GM23248 (cell line): ENCODE data around the gene FMO3. TPM values are rescaled to one million over a fixed set of nuclear protein-coding genes. Genes with fewer than 3 reads are reported as not detected.

Source experiments
- DNase-seq: peaks from one replicate; pipeline ENCODE4 v3.0.0-alpha.2; 2015
- H2AFZ ChIP-seq: fragments of 200-600 bp; sonication (generic); 2 replicates; pipeline ENCODE4 v1.6.1; 2016; ENCODE audit warnings: antibody characterized with exemption
- H3F3A ChIP-seq: fragments of 200-600 bp; sonication (generic); 2 replicates; pipeline ENCODE4 v1.6.1; 2016; ENCODE audit warnings: mild to moderate bottlenecking, antibody characterized with exemption, mixed run types; ENCODE audit not compliant: insufficient read depth
- H3K27ac ChIP-seq: fragments of 200-600 bp; sonication (generic); 2 replicates; pipeline ENCODE4 v1.5.1; 2016; ENCODE audit warnings: mild to moderate bottlenecking
- H3K27me3 ChIP-seq: fragments of 200-600 bp; sonication (generic); replicated peaks from 2 replicates; pipeline ENCODE4 v1.6.1; 2016; ENCODE audit warnings: mild to moderate bottlenecking; ENCODE audit not compliant: insufficient read depth
- H3K36me3 ChIP-seq: fragments of 200-600 bp; sonication (generic); 2 replicates; pipeline ENCODE4 v1.6.1; 2016; ENCODE audit warnings: low read depth, mild to moderate bottlenecking
- H3K4me1 ChIP-seq: fragments of 200-600 bp; sonication (generic); 2 replicates; pipeline ENCODE4 v1.6.1; 2016; ENCODE audit warnings: mild to moderate bottlenecking; ENCODE audit not compliant: insufficient read depth
- H3K4me2 ChIP-seq: fragments of 200-600 bp; sonication (generic); one replicate; pipeline ENCODE4 v1.6.1; 2016; ENCODE audit warnings: mild to moderate bottlenecking; ENCODE audit not compliant: unreplicated experiment
- H3K4me3 ChIP-seq: fragments of 200-600 bp; sonication (generic); 2 replicates; pipeline ENCODE4 v1.5.1; 2016; ENCODE audit warnings: mild to moderate bottlenecking
- H3K79me2 ChIP-seq: fragments of 200-600 bp; sonication (generic); 2 replicates; pipeline ENCODE4 v1.6.1; 2016; ENCODE audit warnings: mild to moderate bottlenecking; ENCODE audit not compliant: insufficient read depth
- H3K9ac ChIP-seq: fragments of 200-600 bp; sonication (generic); 2 replicates; pipeline ENCODE4 v1.6.1; 2016; ENCODE audit warnings: mild to moderate bottlenecking
- H3K9me2 ChIP-seq: fragments of 200-600 bp; sonication (generic); 2 replicates; pipeline ENCODE4 v1.6.1; 2016; ENCODE audit warnings: mixed run types, mild to moderate bottlenecking, moderate library complexity; ENCODE audit not compliant: insufficient read depth
- H3K9me3 ChIP-seq: fragments of 200-600 bp; sonication (generic); one replicate; pipeline ENCODE4 v1.6.1; 2017; ENCODE audit warnings: low read depth
- H4K20me1 ChIP-seq: fragments of 200-600 bp; sonication (generic); 2 replicates; pipeline ENCODE4 v1.6.0; 2016; ENCODE audit not compliant: insufficient read depth
- EZH2 ChIP-seq: fragments of 200-600 bp; sonication (generic); IDR thresholded peaks from 2 replicates; pipeline ENCODE4 v1.6.1; 2018; ENCODE audit warnings: antibody characterized with exemption, mild to moderate bottlenecking; ENCODE audit not compliant: insufficient read depth, poor library complexity, severe bottlenecking
- EZH2phosphoT487 ChIP-seq: fragments of 200-600 bp; sonication (generic); IDR thresholded peaks from 2 replicates; pipeline ENCODE4 v1.6.1; 2018; ENCODE audit warnings: antibody characterized with exemption, moderate library complexity, mild to moderate bottlenecking, low read depth; ENCODE audit not compliant: insufficient read depth
- WGBS, 2 experiments: methylation state at CpG; one replicate each; pipeline ENCODE4 v1.1.6; 2015 to 2017; ENCODE audit warnings: low lambda C conversion rate in 2 of 2, low coverage in 1 of 2; ENCODE audit errors: missing lambda C conversion rate in 2 of 2; 5-methylcytosine and 5-hydroxymethylcytosine counted together
- in situ Hi-C: fragments of 300-500 bp; cut with MboI; formaldehyde crosslinking; loops from 2 replicates; pipeline ENCODE4 v1.15.0; 2020
- polyA plus RNA-seq: library from polyadenylated mRNA; unstranded; fragments of >200 nt; fragmentation: Nextera tagmentation; extraction: Ambion mirVana; gene quantifications from 2 replicates; pipeline ENCODE4 v1.2.1, GENCODE V29; 2016
- total RNA-seq: library from RNA; depleted of rRNA; stranded (reverse); fragments of >200 nt; shearing (Covaris generic); gene quantifications from 2 replicates; pipeline ENCODE4 v1.2.3, GENCODE V29; 2014

Gene FMO3
- total and polyA plus RNA-seq, 2 experiments from 2014 or later, result not detected

DNA sequence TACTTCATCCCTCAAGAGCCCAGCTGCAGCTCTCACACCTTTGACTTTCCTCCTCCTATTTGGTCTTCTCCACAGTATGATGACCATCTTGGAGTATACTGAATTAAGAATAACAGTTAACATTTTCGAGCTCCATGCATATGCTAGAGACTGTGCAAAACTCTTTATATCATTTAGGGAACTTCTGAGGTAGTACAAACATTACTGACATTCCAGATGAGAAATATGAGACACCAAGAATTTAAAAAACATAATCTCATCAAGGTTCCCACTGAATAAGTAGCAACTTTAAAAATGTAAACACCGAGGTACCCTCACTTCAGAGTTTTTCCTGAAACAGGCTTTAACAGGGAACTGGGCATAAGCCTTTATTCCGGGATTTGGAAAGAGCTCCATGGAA is 22.7 kb downstream of the FMO3 start:
- Histone ChIP-seq H2AFZ (no peak overlapping the region), H3K27ac (no peak overlapping the region), H3F3A (no peaks in the 10 kb centered on the region), H3K4me3 (no peak overlapping the region), H3K4me2 (no peak overlapping the region), H3K79me2 (no peaks in the 10 kb centered on the region), H3K27me3 (peaks cover 21% of the 10 kb centered on the region), H3K9me3 (no peaks in the 10 kb centered on the region), H4K20me1 (no peaks in the 10 kb centered on the region), H3K36me3 (no peaks in the 10 kb centered on the region), H3K9me2 (no peaks in the 10 kb centered on the region), H3K9ac (no peak overlapping the region), H3K4me1 (no peaks in the 10 kb centered on the region; the same call in 1 of the 2 replicates)
- no peak for DNase-seq
- in situ Hi-C loops, result no loop called here
- WGBS, 2 experiments, result 21 to 29% methylated on average over 3 of the region's 3 CpGs
- TF ChIP-seq EZH2 (no peak), EZH2phosphoT487 (no peak)

DNA sequence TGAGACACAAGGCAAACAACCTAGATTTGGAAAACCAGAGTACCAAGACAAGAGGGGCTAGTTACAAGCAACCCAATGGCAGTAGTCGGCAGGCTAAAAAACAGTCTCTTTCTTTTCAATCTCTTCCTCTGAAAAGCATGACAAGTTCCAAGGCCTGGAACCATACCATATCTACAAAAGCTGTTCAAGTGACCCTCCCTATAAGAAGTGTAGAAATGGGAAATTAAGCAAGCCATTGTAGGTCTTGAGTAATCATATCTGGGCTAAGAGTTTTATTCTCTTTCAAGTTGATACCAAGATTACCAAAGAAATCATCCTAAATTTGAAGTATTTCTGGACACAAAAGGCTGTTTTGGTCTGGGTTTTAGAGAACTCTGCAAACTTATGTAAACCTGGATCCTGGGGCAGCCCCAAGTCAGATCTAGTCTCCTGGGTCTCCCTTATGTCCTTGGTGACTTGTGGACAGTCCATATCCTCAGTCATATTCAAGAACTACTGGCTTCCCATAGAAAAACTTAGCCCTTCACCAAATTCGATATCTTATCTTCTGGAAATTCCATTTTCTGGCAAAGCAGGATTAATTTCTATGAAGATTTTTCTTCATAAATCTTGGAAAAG is 24.7 kb downstream of the FMO3 start:
- H3K4me3 ChIP-seq, result no peak overlapping the region
- no peaks in the 10 kb centered on the region for H3K9me3 ChIP-seq
- no peaks in the 10 kb centered on the region; the same call in 1 of the 2 replicates for H3K4me1 ChIP-seq
- H3K27ac ChIP-seq, result no peak overlapping the region
- in situ Hi-C loops, result no loop called here
- H3K4me2 ChIP-seq, result no peak overlapping the region
- no peaks in the 10 kb centered on the region for H3F3A ChIP-seq
- WGBS, 2 experiments, result 40 to 43% methylated on average over 2 of the region's 2 CpGs
- TF ChIP-seq EZH2phosphoT487 (no peak), EZH2 (no peak)
- peaks cover 15% of the 10 kb centered on the region for H3K27me3 ChIP-seq
- H3K79me2 ChIP-seq, result no peaks in the 10 kb centered on the region
- DNase-seq, result no peak
- no peaks in the 10 kb centered on the region for H3K36me3 ChIP-seq
- H3K9ac ChIP-seq, result no peak overlapping the region
- no peaks in the 10 kb centered on the region for H3K9me2 ChIP-seq
- no peaks in the 10 kb centered on the region for H4K20me1 ChIP-seq
- H2AFZ ChIP-seq, result no peak overlapping the region

DNA sequence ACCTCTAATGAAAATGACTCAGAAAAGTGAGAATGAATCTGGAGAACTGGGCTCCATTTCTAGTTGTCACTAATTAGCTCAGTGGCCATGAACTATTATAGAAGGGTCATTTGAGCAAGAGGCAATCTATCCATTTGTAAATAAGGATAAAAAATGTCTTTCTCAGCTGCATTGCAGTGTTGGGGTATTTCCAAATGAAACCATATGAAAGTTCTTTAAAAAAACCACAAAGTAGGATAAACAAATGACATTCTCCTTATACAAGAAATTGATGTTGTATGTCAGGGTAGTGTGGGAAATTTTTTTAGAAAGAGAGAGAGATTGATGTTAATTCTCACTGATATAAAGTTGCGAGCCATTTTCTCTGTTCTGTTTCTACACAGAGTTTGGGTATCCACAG is 26.0 kb downstream of the FMO3 start:
- no peaks in the 10 kb centered on the region for H3K4me1 ChIP-seq
- H2AFZ ChIP-seq, result no peak overlapping the region
- H3K27ac ChIP-seq, result no peak overlapping the region
- H3K9ac ChIP-seq, result no peak overlapping the region
- TF ChIP-seq EZH2phosphoT487 (no peak), EZH2 (no peak)
- 75 to 76% methylated on average over 1 of the region's 1 CpG for whole genome bisulfite sequencing, 2 experiments
- H3K9me2 ChIP-seq, result no peaks in the 10 kb centered on the region
- no peaks in the 10 kb centered on the region for H3K9me3 ChIP-seq
- H4K20me1 ChIP-seq, result no peaks in the 10 kb centered on the region
- H3K4me2 ChIP-seq, result no peak overlapping the region
- peaks cover 15% of the 10 kb centered on the region for H3K27me3 ChIP-seq
- H3K36me3 ChIP-seq, result no peaks in the 10 kb centered on the region
- in situ Hi-C loops, result no loop called here
- H3K4me3 ChIP-seq, result no peak overlapping the region
- no peak for DNase-seq
- no peaks in the 10 kb centered on the region for H3K79me2 ChIP-seq
- H3F3A ChIP-seq, result no peaks in the 10 kb centered on the region

DNA sequence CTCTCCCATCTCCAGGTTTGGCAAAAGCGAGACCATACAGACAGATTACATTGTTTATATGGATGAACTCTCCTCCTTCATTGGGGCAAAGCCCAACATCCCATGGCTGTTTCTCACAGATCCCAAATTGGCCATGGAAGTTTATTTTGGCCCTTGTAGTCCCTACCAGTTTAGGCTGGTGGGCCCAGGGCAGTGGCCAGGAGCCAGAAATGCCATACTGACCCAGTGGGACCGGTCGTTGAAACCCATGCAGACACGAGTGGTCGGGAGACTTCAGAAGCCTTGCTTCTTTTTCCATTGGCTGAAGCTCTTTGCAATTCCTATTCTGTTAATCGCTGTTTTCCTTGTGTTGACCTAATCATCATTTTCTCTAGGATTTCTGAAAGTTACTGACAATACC is 26.4 kb downstream of the FMO3 start:
- Histone ChIP-seq H3F3A (no peaks in the 10 kb centered on the region), H2AFZ (no peak overlapping the region), H3K4me3 (no peak overlapping the region), H3K9me2 (no peaks in the 10 kb centered on the region), H3K4me2 (no peak overlapping the region), H3K9ac (no peak overlapping the region), H3K27ac (no peak overlapping the region), H3K36me3 (no peaks in the 10 kb centered on the region), H3K79me2 (no peaks in the 10 kb centered on the region), H3K9me3 (no peaks in the 10 kb centered on the region), H4K20me1 (no peaks in the 10 kb centered on the region), H3K27me3 (peaks cover 15% of the 10 kb centered on the region), H3K4me1 (no peaks in the 10 kb centered on the region)
- no peak for DNase-seq
- no peak for TF ChIP-seq EZH2phosphoT487
- no peak for TF ChIP-seq EZH2
- WGBS, 2 experiments, result 65% methylated on average over 6 of the region's 6 CpGs
- in situ Hi-C loops, result no loop called here

DNA sequence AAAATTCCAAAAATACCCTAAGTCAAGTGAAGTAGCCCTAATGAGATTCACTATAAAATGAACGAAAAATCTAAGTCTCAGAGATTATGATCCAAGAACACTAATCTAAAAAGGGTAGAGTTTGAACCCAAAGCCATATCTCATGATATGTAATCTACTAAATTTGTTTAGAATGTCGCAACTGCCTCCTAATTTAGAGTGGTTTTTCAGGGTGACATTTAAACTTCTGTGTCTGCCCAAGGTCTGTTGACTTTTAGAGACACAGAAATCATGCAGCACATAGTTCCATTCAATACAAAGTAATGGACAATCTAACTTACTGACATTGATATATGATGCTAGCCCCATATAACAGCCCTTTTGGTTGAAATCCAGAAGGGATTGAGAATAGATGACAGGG is 28.9 kb downstream of the FMO3 start:
- Histone ChIP-seq H3K79me2 (no peaks in the 10 kb centered on the region), H3K4me3 (no peak overlapping the region), H2AFZ (no peak overlapping the region), H3F3A (no peaks in the 10 kb centered on the region), H3K9me3 (no peaks in the 10 kb centered on the region), H3K36me3 (no peaks in the 10 kb centered on the region), H3K27ac (no peak overlapping the region), H3K9me2 (no peaks in the 10 kb centered on the region), H3K9ac (no peak overlapping the region), H3K4me2 (no peak overlapping the region), H3K4me1 (no peaks in the 10 kb centered on the region), H3K27me3 (peaks cover 8% of the 10 kb centered on the region), H4K20me1 (no peaks in the 10 kb centered on the region)
- WGBS, 2 experiments, result 44 to 47% methylated on average over 2 of the region's 2 CpGs
- in situ Hi-C loops, result no loop called here
- DNase-seq, result no peak
- TF ChIP-seq EZH2phosphoT487 (no peak), EZH2 (no peak)
